ENCODE measurements around the gene ALOX5AP.

- TF ChIP-seq, protein P1, sequence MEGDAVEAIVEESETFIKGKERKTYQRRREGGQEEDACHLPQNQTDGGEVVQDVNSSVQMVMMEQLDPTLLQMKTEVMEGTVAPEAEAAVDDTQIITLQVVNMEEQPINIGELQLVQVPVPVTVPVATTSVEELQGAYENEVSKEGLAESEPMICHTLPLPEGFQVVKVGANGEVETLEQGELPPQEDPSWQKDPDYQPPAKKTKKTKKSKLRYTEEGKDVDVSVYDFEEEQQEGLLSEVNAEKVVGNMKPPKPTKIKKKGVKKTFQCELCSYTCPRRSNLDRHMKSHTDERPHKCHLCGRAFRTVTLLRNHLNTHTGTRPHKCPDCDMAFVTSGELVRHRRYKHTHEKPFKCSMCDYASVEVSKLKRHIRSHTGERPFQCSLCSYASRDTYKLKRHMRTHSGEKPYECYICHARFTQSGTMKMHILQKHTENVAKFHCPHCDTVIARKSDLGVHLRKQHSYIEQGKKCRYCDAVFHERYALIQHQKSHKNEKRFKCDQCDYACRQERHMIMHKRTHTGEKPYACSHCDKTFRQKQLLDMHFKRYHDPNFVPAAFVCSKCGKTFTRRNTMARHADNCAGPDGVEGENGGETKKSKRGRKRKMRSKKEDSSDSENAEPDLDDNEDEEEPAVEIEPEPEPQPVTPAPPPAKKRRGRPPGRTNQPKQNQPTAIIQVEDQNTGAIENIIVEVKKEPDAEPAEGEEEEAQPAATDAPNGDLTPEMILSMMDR (IDR thresholded peaks at IDR 0.05; ENCODE audit: insufficient read depth, low read depth, low read length), result no peak
- TF ChIP-seq EZH2 (IDR thresholded peaks at IDR 0.05; ENCODE audit: insufficient read depth, low read length), result no peak
Measured at GRCh38 chr13:30718661-30719524, 16.4 kb upstream of the ALOX5AP start.

Measured in astrocyte (in vitro differentiated cells and primary cell).